K562 (cell line): Measurements from ENCODE around the gene PRDM16. TPM values are rescaled to one million over a fixed set of nuclear protein-coding genes. Genes with fewer than 3 reads are reported as not detected.

Experiments used
- ATAC-seq: fragments of 200-7000 bp; cut with Tn5 transposase; 3 replicates; pipeline ENCODE4 v1.9.1; 2020; ENCODE audit warnings: moderate library complexity
- BruUV-seq: library from RNA; stranded (reverse); fragments of 400-500 nt; replicated peaks from 2 replicates; lab custom pipeline; 2021; lab: Mats Ljungman, UMichigan
- CTCF ChIA-PET: fragments of 300-600 bp; formaldehyde crosslinking; extraction: SDS; loops from one replicate; lab custom pipeline; 2021; ENCODE audit warnings: low intra/inter-chr PET ratio; lab: Yijun Ruan, JAX
- POLR2A ChIA-PET: fragments of 300-600, 350-650 bp; sonication (Branson Sonifier 250); formaldehyde crosslinking; extraction: SDS; loops from one replicate; lab custom pipeline; 2021; ENCODE audit warnings: antibody characterized with exemption, inconsistent platforms; lab: Yijun Ruan, JAX
- DNase-seq, 4 experiments: peaks; one replicate each; pipeline versions ENCODE4 v3.0.0 to v3.0.0-alpha.2; 2011 to 2018; ENCODE audit warnings: low spot score in 3 of 4, mixed read lengths in 3 of 4; ENCODE audit errors: extremely low read depth in 1 of 4
- FAIRE-seq: peaks from 2 replicates; lab custom pipeline; 2011; peaks lifted over from hg19 to GRCh38; lab: Jason Lieb, UNC
- H2AFZ ChIP-seq: 2 replicates; pipeline ENCODE4 v1.6.0; 2011; ENCODE audit warnings: low read depth, low read length, control low read depth, inconsistent platforms
- H3K27ac ChIP-seq: fragments of 200-600 bp; 3 replicates; pipeline ENCODE4 v1.8.0; 2011; ENCODE audit warnings: low read depth, mild to moderate bottlenecking, control low read depth, inconsistent platforms, low read length, moderate library complexity, mixed read lengths; ENCODE audit errors: extremely low read depth
- H3K27me3 ChIP-seq, 2 experiments: fragments of 300-600 bp in 1 of 2; 2 replicates in 1 of 2; 3 replicates in 1 of 2; pipeline versions ENCODE4 v1.6.0 to v1.8.0; 2011; ENCODE audit warnings: inconsistent platforms in 2 of 2, low read length in 2 of 2, mild to moderate bottlenecking in 1 of 2, mixed read lengths in 1 of 2, moderate library complexity in 1 of 2; ENCODE audit not compliant: control insufficient read depth in 2 of 2, insufficient read depth in 2 of 2
- H3K36me3 ChIP-seq: fragments of 300-600 bp; 3 replicates; pipeline ENCODE4 v1.8.0; 2011; ENCODE audit warnings: mild to moderate bottlenecking, low read length, inconsistent platforms; ENCODE audit not compliant: control insufficient read depth, insufficient read depth
- H3K4me1 ChIP-seq, 2 experiments: fragments of 200-600 bp in 1 of 2; replicated peaks in 1 of 2; 2 replicates in 1 of 2; 3 replicates in 1 of 2; pipeline versions ENCODE4 v1.5.1 to v1.8.0; 2011; ENCODE audit warnings: inconsistent platforms in 2 of 2, low read length in 2 of 2, mild to moderate bottlenecking in 1 of 2, mixed read lengths in 1 of 2, moderate library complexity in 1 of 2; ENCODE audit not compliant: control insufficient read depth in 2 of 2, insufficient read depth in 2 of 2
- H3K4me2 ChIP-seq: 2 replicates; pipeline ENCODE4 v1.6.1; 2011; ENCODE audit warnings: low read length, control low read depth, inconsistent platforms, mixed read lengths; ENCODE audit not compliant: insufficient read depth
- H3K4me3 ChIP-seq: fragments of 200-600 bp; sonication (generic), shearing (Covaris generic); 2 replicates; pipeline ENCODE4 v1.5.1; 2016; ENCODE audit warnings: control low read depth, inconsistent platforms
- H3K79me2 ChIP-seq: fragments of 200-600 bp; 3 replicates; pipeline ENCODE4 v1.8.0; 2011; ENCODE audit warnings: low read length, inconsistent platforms; ENCODE audit not compliant: control insufficient read depth, insufficient read depth
- H3K9ac ChIP-seq, 2 experiments: 2 replicates each; pipeline versions ENCODE4 v1.6.0 to v1.6.1; 2011; ENCODE audit warnings: low read depth in 2 of 2, low read length in 2 of 2, control low read depth in 1 of 2, inconsistent platforms in 1 of 2, mild to moderate bottlenecking in 1 of 2, mixed read lengths in 1 of 2; ENCODE audit not compliant: insufficient read depth in 1 of 2
- H3K9me1 ChIP-seq: one replicate; pipeline ENCODE4 v1.6.0; 2011; ENCODE audit warnings: inconsistent platforms, mild to moderate bottlenecking, low read length, moderate library complexity; ENCODE audit not compliant: control insufficient read depth, insufficient read depth
- H3K9me3 ChIP-seq: replicated peaks from 2 replicates; pipeline ENCODE4 v1.5.1; 2011; ENCODE audit warnings: low read depth, low read length, inconsistent platforms; ENCODE audit not compliant: control insufficient read depth, insufficient read depth
- H4K20me1 ChIP-seq: replicated peaks from 2 replicates; pipeline ENCODE4 v1.6.1; 2011; ENCODE audit warnings: low read length, inconsistent platforms, mixed read lengths; ENCODE audit not compliant: control insufficient read depth, insufficient read depth
- CCNT2 ChIP-seq: IDR thresholded peaks from 2 replicates; pipeline ENCODE4 v1.6.1; 2011; ENCODE audit warnings: borderline replicate concordance, low read depth, mild to moderate bottlenecking, moderate library complexity, mixed read lengths, low read length; ENCODE audit not compliant: insufficient read length; ENCODE audit errors: extremely low read depth
- KDM4B ChIP-seq, 2 experiments: fragments of 450-650 bp in 1 of 2; sonication (generic) in 1 of 2; IDR thresholded peaks; 2 replicates each; pipeline ENCODE4 v1.6.1; 2016 to 2017; ENCODE audit warnings: borderline replicate concordance in 2 of 2, antibody characterized with exemption in 1 of 2, low read depth in 1 of 2, mild to moderate bottlenecking in 1 of 2
- PCBP1 ChIP-seq: fragments of 200-400 bp; formaldehyde crosslinking; IDR thresholded peaks from 2 replicates; pipeline ENCODE4 v1.6.1; 2018; ENCODE audit warnings: mild to moderate bottlenecking, low read depth, low read length; ENCODE audit not compliant: poor library complexity, severe bottlenecking
- PCBP2 ChIP-seq: fragments of 200-400 bp; formaldehyde crosslinking; IDR thresholded peaks from 2 replicates; pipeline ENCODE4 v1.6.1; 2018; ENCODE audit warnings: low read length, low read depth, mild to moderate bottlenecking, moderate library complexity; ENCODE audit not compliant: poor library complexity, severe bottlenecking
- SIN3B ChIP-seq: fragments of 450-650 bp; IDR thresholded peaks from 2 replicates; pipeline ENCODE4 v1.6.1; 2017; ENCODE audit warnings: low read depth, mild to moderate bottlenecking, moderate library complexity
- ZNF785 ChIP-seq: fragments of 250-450 bp; sonication (Bioruptor Pico); IDR thresholded peaks from 2 replicates; pipeline ENCODE4 v1.4.0; 2020; ENCODE audit warnings: mild to moderate bottlenecking
- WGBS: fragments of 100-300 bp; shearing (Covaris generic); methylation state at CpG from one replicate; pipeline ENCODE4 v1.1.6; 2016; ENCODE audit warnings: low coverage, mixed read lengths; ENCODE audit not compliant: insufficient coverage; ENCODE audit errors: missing lambda C conversion rate; 5-methylcytosine and 5-hydroxymethylcytosine counted together
- in situ Hi-C: fragments of 300-500 bp; cut with MboI; formaldehyde crosslinking; loops from 4 replicates; pipeline ENCODE4 v1.15.0; 2018; ENCODE audit warnings: inconsistent platforms, mixed read lengths
- intact Hi-C: fragments of 100-400 bp; cut with micrococcal nuclease; formaldehyde crosslinking; loops from 2 replicates; pipeline ENCODE4 v1.14.2; 2022
- polyA plus RNA-seq, 8 experiments: library from polyadenylated mRNA; depleted of rRNA in 4 of 8; stranded (reverse) in 5 of 8; unstranded in 3 of 8; fragments of >200 nt; fragmentation: Nextera tagmentation in 2 of 8; fragmentation: Illumina TruSeq in 1 of 8; extraction: Ambion mirVana in 2 of 8; extraction: Trizol in 1 of 8; gene quantifications; 2 replicates each; pipeline versions ENCODE4 v1.2.1 to v1.2.3, GENCODE V29; 2011 to 2014; ENCODE audit warnings: inconsistent platforms in 1 of 8, missing spikeins in 1 of 8
- total RNA-seq, 7 experiments: library from RNA; depleted of rRNA in 6 of 7; stranded (reverse); fragments of >200 nt in 6 of 7; fragmentation: Illumina TruSeq in 2 of 7; extraction: Trizol in 2 of 7; gene quantifications; 2 replicates each; pipeline versions ENCODE4 v1.2.1 to v1.2.3, GENCODE V29; 2011 to 2021; ENCODE audit warnings: low replicate concordance in 1 of 7
- TF ChIP-seq, protein P1 (sequence below): fragments of 250-450 bp; sonication (Bioruptor Pico); IDR thresholded peaks from 2 replicates; pipeline ENCODE4 v1.5.0; 2021; ENCODE audit warnings: mild to moderate bottlenecking, moderate library complexity

PRDM16 gene
- total and polyA plus RNA-seq, 9 of the 15 experiments (the other 6 are each of a cell fraction or from before 2014, with no cell fraction given): 0.10 to 0.27 TPM; not detected in 7

DNA sequence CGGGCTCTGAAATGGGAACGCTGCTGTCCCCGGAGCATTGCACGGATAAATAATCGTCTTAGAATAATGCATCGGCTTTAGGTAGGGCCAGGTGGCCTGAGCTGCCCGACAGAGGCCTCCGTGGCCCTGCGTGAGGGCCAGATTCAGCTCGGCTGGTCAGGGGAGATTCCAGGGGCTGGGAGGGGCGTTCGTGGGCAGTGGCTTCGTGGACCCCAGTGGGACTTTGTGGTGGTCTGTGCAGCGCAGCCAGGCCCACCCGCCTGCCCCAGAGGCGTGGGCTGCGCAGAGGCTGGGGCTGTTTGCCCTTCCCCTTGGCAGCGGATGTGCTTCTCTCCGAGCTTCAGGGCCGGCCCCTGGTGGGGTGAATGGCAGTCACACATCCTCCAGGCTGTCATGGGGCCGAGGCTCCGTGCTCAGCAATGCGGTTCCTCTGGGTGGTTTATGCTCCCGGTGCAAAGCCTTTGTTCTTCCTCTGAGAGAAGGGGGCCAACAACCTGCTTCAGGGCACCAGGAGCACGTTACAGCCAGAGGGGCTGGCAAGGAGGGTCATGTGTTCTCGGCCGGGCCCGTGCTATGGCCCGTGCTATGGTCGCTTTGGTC lies 104.5 kb downstream of the PRDM16 start:
- Histone ChIP-seq H3K4me1 (peaks cover 0 to 20% of the 10 kb centered on the region in 2 experiments; a peak in 2 of 5 replicates), H3K9ac (no peak overlapping the region), H3K27ac (no peak overlapping the region), H3K9me3 (no peaks in the 10 kb centered on the region), H3K27me3 (peaks cover 25 to 56% of the 10 kb centered on the region in 2 experiments; a peak in 4 of 5 replicates), H3K4me3 (no peak overlapping the region), H4K20me1 (peaks cover 14% of the 10 kb centered on the region; the same call in 1 of the 2 replicates), H3K9me1 (no peaks in the 10 kb centered on the region), H2AFZ (no peak overlapping the region), H3K36me3 (no peaks in the 10 kb centered on the region), H3K4me2 (no peak overlapping the region), H3K79me2 (no peaks in the 10 kb centered on the region)
- in situ Hi-C loops (no loop called here), intact Hi-C loops (no loop called here)
- TF ChIP-seq, protein P1, sequence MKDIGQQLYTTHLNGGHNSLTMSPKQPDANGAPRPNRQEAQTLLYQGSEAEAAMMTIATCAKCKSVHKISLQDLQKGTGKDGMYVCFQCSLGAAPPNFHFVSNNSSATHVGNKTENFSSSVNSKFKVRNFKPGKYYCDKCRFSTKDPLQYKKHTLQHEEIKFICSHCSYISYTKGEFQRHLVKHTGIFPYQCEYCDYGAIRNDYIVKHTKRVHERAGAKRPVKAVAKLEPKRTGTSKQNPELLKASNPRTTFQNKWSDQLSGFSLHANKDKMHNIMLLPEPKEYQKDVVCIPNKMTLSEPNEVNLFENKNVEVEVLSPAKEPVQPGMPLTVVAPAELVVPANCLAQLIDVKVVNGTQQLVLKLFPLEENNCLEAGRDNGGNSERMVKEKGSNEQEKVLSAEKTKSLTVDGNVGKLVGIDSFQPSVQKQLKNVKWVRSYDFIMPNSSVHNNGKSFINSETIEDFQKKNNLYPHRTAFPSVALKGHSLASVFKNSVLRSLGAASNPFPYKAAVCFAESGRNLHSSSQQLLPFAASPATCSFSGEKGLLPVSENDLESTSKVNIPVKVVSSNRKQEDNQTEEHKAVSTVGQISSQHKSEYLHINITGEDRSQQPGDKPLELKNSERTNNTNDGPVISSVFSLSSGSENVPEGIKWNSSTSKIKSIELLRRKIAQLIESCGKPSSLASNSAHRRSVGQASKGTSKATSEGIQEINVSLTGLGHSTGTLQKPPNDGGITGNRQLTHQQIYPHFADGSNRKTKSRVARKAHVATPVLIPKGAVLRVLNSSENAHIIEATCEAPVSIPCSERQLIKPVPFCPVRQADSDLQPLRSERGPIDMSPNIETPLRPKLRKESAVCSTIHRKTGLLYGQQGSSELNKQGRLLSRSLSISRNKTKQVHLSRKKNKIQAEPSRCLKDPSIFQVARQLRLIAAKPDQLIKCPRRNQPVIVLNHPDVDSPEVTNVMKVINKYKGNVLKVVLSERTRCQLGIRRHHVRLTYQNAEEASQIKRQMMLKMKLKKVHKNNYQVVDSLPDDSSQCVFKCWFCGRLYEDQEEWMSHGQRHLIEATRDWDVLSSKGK (CRISPR knock-in tag): no peak
- TF ChIP-seq SIN3B: no peak
- no peak for TF ChIP-seq PCBP1
- no peak for TF ChIP-seq CCNT2
- TF ChIP-seq PCBP2: no peak
- TF ChIP-seq KDM4B (IDR thresholded peaks at IDR 0.05; ENCODE audit: borderline replicate concordance in 2 of 2, low read depth in 1 of 2): no peak
- TF ChIP-seq ZNF785 (CRISPR knock-in tag): no peak
- no TSS peak for BruUV-seq
- DNase-seq (no peak), ATAC-seq (no peak), FAIRE-seq (no peak)
- CTCF ChIA-PET: no interaction called here
- under 1% methylated on average over 30 of the region's 30 CpGs for WGBS
- POLR2A ChIA-PET: interaction anchor here (0.6 kb wide), 1 partner anchor 42 kb away, joined by 3 read pairs; no protein-coding TSS in a partner anchor
